Esophagus mucosa (tissue), 1 donor: ENCODE data around the gene TBC1D2. TPM values are rescaled to one million over a fixed set of nuclear protein-coding genes. Genes with fewer than 3 reads are reported as not detected.
A peak's percentile ranks its signal among the peaks of the same experiment; 100 is the strongest.

Experiments used
- ATAC-seq: fragments of 200-7000 bp; cut with Tn5 transposase; one replicate; pipeline ENCODE4 v1.9.1; 2020
- total RNA-seq: library from RNA; stranded (reverse); gene quantifications from one replicate; pipeline ENCODE4 v1.2.4, GENCODE V29; 2023
- donor health status: DM: yes; HTN: yes; CAD: no.

TBC1D2 gene
- total RNA-seq, 1 donor from 2014 or later, result 56.0 TPM

- ATAC-seq, result no peak
Observed at GRCh38 chr9:98159790-98160189, 95.7 kb downstream of the TBC1D2 start.

GRCh38 chr9:98159301-98159700, 96.1 kb downstream of the TBC1D2 start:
- ATAC-seq, result no peak

- ATAC-seq, result peak; percentile 12
Observed at GRCh38 chr9:98158071-98158831, 97.2 kb downstream of the TBC1D2 start.

- no peak for ATAC-seq
Observed at GRCh38 chr9:98157372-98157771, 98.1 kb downstream of the TBC1D2 start.

GRCh38 chr9:98154678-98155077, 100.8 kb downstream of the TBC1D2 start:
- peak; percentile 57 for ATAC-seq

- ATAC-seq, result no peak
Observed at GRCh38 chr9:98152526-98152925, 102.9 kb downstream of the TBC1D2 start.

- no peak for ATAC-seq
Observed at GRCh38 chr9:98150721-98151120, 104.7 kb downstream of the TBC1D2 start.

- ATAC-seq, result no peak
Observed at GRCh38 chr9:98150164-98150563, 105.3 kb downstream of the TBC1D2 start.

GRCh38 chr9:98149422-98149821, 106.0 kb downstream of the TBC1D2 start:
- no peak for ATAC-seq

Other genes starting within 250 kb of the TBC1D2 start
- gene NANS, start 198.9 kb downstream of the TBC1D2 start, total RNA-seq, result 35.6 TPM
- 31.0 TPM for gene TRIM14, start 136.4 kb downstream of the TBC1D2 start, total RNA-seq
- 21.2 TPM for gene CORO2A, start 63.0 kb downstream of the TBC1D2 start, total RNA-seq